ENCODE data around the gene DHCR24.

The DHCR24 gene

DNA sequence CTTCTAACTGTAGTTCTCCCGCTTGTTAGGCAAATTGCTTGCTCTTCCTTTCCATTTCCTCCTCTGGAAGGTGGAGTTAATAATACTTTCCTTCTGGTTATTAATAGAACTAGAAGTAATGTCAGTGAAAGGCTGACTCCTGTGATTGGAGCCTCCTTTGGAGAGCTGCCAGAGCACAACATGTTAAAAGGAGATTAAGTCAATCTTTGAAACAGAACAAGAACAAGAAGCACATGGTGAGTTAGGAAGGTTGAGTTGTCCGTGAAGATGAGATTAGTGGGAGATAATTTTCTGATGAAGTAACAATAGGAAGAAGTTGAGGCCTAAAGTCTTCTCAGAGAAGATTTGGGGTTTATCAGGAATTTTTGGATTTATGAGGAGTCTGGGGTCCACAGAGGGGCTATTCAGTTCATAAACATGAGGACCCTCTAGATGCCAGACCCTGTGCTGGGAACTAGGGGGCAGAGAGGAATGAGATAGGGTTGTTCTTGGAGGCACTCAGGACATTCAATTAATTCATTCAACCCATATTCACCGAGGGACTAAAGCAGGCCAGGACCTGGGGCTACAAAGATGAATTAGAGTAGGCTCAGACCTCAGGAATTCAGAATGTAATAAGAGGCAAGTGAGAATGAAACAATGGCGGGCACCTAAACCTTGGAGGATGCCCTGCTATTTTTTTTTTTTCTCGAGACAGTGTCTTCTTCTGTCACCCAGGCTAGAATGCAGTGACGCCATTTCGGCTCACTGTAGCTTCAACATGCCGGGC lies 40.7 kb upstream of the DHCR24 start:
- Histone ChIP-seq H3F3A (ENCODE audit: low read depth) (no peaks in the 10 kb centered on the region), H3K79me2 (ENCODE audit: insufficient read depth, low read length) (no peaks in the 10 kb centered on the region), H4K20me1 (ENCODE audit: insufficient read depth, low read length, poor library complexity, severe bottlenecking) (no peaks in the 10 kb centered on the region), H3K27me3 (ENCODE audit: insufficient read depth, low read length, poor library complexity, severe bottlenecking) (no peaks in the 10 kb centered on the region), H3K9me3 (ENCODE audit: insufficient read depth, low read depth, low read length) (no peaks in the 10 kb centered on the region), H2AFZ (ENCODE audit: low read length) (no peak overlapping the region), H3K4me1 (ENCODE audit: insufficient read depth, low read length, poor library complexity, severe bottlenecking) (no peaks in the 10 kb centered on the region), H3K4me3 (ENCODE audit: low read length, poor library complexity, severe bottlenecking) (no peak overlapping the region), H3K9me2 (replicated peaks; ENCODE audit: low read depth, low read length) (no peaks in the 10 kb centered on the region), H3K9ac (ENCODE audit: low read depth, low read length, poor library complexity, severe bottlenecking) (no peak overlapping the region), H3K4me2 (ENCODE audit: low read depth, low read length, poor library complexity, severe bottlenecking) (no peak overlapping the region), H3K36me3 (ENCODE audit: insufficient read depth, low read length) (no peaks in the 10 kb centered on the region)
- TF ChIP-seq, protein P1, sequence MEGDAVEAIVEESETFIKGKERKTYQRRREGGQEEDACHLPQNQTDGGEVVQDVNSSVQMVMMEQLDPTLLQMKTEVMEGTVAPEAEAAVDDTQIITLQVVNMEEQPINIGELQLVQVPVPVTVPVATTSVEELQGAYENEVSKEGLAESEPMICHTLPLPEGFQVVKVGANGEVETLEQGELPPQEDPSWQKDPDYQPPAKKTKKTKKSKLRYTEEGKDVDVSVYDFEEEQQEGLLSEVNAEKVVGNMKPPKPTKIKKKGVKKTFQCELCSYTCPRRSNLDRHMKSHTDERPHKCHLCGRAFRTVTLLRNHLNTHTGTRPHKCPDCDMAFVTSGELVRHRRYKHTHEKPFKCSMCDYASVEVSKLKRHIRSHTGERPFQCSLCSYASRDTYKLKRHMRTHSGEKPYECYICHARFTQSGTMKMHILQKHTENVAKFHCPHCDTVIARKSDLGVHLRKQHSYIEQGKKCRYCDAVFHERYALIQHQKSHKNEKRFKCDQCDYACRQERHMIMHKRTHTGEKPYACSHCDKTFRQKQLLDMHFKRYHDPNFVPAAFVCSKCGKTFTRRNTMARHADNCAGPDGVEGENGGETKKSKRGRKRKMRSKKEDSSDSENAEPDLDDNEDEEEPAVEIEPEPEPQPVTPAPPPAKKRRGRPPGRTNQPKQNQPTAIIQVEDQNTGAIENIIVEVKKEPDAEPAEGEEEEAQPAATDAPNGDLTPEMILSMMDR (conservative IDR thresholded peaks at IDR 0.05; ENCODE audit: low read length): no peak
- no peak for TF ChIP-seq EZH2phosphoT487 (IDR thresholded peaks at IDR 0.05; ENCODE audit: borderline replicate concordance)

DNA sequence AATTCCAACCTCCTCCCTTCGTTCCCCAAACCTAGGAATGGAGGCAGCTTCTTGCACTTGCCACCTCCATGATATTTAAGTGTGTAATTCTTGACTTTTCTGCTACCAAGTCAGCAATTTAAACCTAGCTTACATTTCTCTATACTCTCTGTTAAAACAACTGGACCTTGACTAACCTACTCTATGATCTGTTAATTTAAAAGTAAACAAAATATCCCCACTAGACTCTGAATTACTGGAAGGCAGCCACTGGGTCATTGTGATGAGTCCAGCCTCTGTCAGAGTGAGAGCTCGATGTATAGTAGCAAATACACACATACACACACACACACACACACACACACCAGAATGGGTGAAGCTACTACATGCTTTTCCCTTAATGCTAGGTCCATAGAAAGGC lies 40.0 kb upstream of the DHCR24 start:
- TF ChIP-seq, protein P1 (conservative IDR thresholded peaks at IDR 0.05; ENCODE audit: low read length): no peak
- TF ChIP-seq EZH2phosphoT487 (IDR thresholded peaks at IDR 0.05; ENCODE audit: borderline replicate concordance): no peak
- Histone ChIP-seq H4K20me1 (ENCODE audit: insufficient read depth, low read length, poor library complexity, severe bottlenecking) (no peaks in the 10 kb centered on the region), H3K4me2 (ENCODE audit: low read depth, low read length, poor library complexity, severe bottlenecking) (no peak overlapping the region), H3F3A (ENCODE audit: low read depth) (no peaks in the 10 kb centered on the region), H3K4me3 (ENCODE audit: low read length, poor library complexity, severe bottlenecking) (no peak overlapping the region), H3K9me2 (replicated peaks; ENCODE audit: low read depth, low read length) (no peaks in the 10 kb centered on the region), H3K9ac (ENCODE audit: low read depth, low read length, poor library complexity, severe bottlenecking) (no peak overlapping the region), H3K27me3 (ENCODE audit: insufficient read depth, low read length, poor library complexity, severe bottlenecking) (no peaks in the 10 kb centered on the region), H3K4me1 (ENCODE audit: insufficient read depth, low read length, poor library complexity, severe bottlenecking) (no peaks in the 10 kb centered on the region), H3K79me2 (ENCODE audit: insufficient read depth, low read length) (no peaks in the 10 kb centered on the region), H3K9me3 (ENCODE audit: insufficient read depth, low read depth, low read length) (no peaks in the 10 kb centered on the region), H3K36me3 (ENCODE audit: insufficient read depth, low read length) (no peaks in the 10 kb centered on the region), H2AFZ (ENCODE audit: low read length) (no peak overlapping the region)

DNA sequence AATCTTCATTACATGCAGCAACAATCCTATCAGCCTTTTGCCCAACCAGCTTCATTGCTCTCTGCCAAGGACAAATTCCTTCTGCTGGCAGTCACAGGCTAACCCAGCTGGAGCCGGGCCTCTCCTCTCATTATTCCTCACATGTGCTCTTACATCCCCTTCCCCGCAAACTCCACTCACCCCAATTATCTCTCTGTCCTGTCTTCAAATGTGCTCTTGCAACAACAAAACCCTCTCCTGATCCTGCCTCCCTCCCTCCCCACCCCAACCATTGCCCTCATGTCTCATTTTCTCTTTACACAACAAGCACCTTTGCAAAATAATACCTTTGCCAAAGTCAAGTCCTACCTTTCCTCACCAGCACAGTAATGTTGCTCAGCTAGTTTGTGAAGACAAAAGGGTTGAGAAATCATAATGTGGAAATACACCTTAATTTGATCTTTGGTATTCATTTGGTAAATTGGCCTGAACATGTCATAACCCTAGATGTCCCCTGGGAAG lies 36.0 kb upstream of the DHCR24 start:
- H3K9me3 ChIP-seq (ENCODE audit: insufficient read depth, low read depth, low read length): no peaks in the 10 kb centered on the region
- H3K9ac ChIP-seq (ENCODE audit: low read depth, low read length, poor library complexity, severe bottlenecking): no peak overlapping the region
- H3K36me3 ChIP-seq (ENCODE audit: insufficient read depth, low read length): no peaks in the 10 kb centered on the region
- no peak overlapping the region for H3K4me3 ChIP-seq (ENCODE audit: low read length, poor library complexity, severe bottlenecking)
- H3K79me2 ChIP-seq (ENCODE audit: insufficient read depth, low read length): no peaks in the 10 kb centered on the region
- H2AFZ ChIP-seq (ENCODE audit: low read length): no peak overlapping the region
- H4K20me1 ChIP-seq (ENCODE audit: insufficient read depth, low read length, poor library complexity, severe bottlenecking): no peaks in the 10 kb centered on the region
- H3K4me1 ChIP-seq (ENCODE audit: insufficient read depth, low read length, poor library complexity, severe bottlenecking): no peaks in the 10 kb centered on the region
- H3K4me2 ChIP-seq (ENCODE audit: low read depth, low read length, poor library complexity, severe bottlenecking): no peak overlapping the region
- no peaks in the 10 kb centered on the region for H3F3A ChIP-seq (ENCODE audit: low read depth)
- H3K9me2 ChIP-seq (replicated peaks; ENCODE audit: low read depth, low read length): no peaks in the 10 kb centered on the region
- H3K27me3 ChIP-seq (ENCODE audit: insufficient read depth, low read length, poor library complexity, severe bottlenecking): no peaks in the 10 kb centered on the region
- TF ChIP-seq EZH2phosphoT487 (IDR thresholded peaks at IDR 0.05; ENCODE audit: borderline replicate concordance): no peak
- TF ChIP-seq, protein P1 (conservative IDR thresholded peaks at IDR 0.05; ENCODE audit: low read length): no peak

Data from Loucy (cell line).